ENCODE data around the gene AKT1S1.

The AKT1S1 gene

GRCh38 chr19:49882643-49883042 is 5.5 kb upstream of the AKT1S1 start:
- no peak for DNase-seq

- DNase-seq: no peak
Measured at GRCh38 chr19:49881672-49882394, 4.7 kb upstream of the AKT1S1 start.

- no peak for DNase-seq
Measured at GRCh38 chr19:49881186-49881585, 4.0 kb upstream of the AKT1S1 start.

GRCh38 chr19:49880162-49880869 is 3.2 kb upstream of the AKT1S1 start:
- no peak for DNase-seq

- no peak for DNase-seq
Measured at GRCh38 chr19:49879243-49879963, 2.2 kb upstream of the AKT1S1 start.

GRCh38 chr19:49878744-49879070 is 1.6 kb upstream of the AKT1S1 start:
- no peak for DNase-seq

GRCh38 chr19:49877879-49878743 is 956 bp upstream of the AKT1S1 start:
- DNase-seq: peak; percentile 98

GRCh38 chr19:49876422-49877019 is 634 bp downstream of the AKT1S1 start:
- peak; percentile 99 for DNase-seq

GRCh38 chr19:49875857-49876421 is 1.2 kb downstream of the AKT1S1 start:
- peak; percentile 60 for DNase-seq

GRCh38 chr19:49875177-49875576 is 2.0 kb downstream of the AKT1S1 start:
- no peak for DNase-seq

GRCh38 chr19:49874503-49875157 is 2.5 kb downstream of the AKT1S1 start:
- DNase-seq: no peak

- no peak for DNase-seq
Measured at GRCh38 chr19:49873834-49874233, 3.3 kb downstream of the AKT1S1 start.

- DNase-seq: no peak
Measured at GRCh38 chr19:49873129-49873521, 4.0 kb downstream of the AKT1S1 start.

GRCh38 chr19:49872245-49873128 is 4.7 kb downstream of the AKT1S1 start:
- no peak for DNase-seq

GRCh38 chr19:49871349-49871985 is 5.7 kb downstream of the AKT1S1 start:
- DNase-seq: no peak

GRCh38 chr19:49870309-49870901 is 6.8 kb downstream of the AKT1S1 start:
- DNase-seq: no peak

- peak; percentile 98 for DNase-seq
Measured at GRCh38 chr19:49869484-49870308, 7.5 kb downstream of the AKT1S1 start.

- no peak for DNase-seq
Measured at GRCh38 chr19:49869009-49869483, 8.1 kb downstream of the AKT1S1 start.
